HG03457 (cell line): Measurements from ENCODE around the gene DDX53.

Experiments used
- ATAC-seq: cut with Tn5 transposase; IDR thresholded peaks from one replicate; pipeline ENCODE4 v1.9.1; 2021; ENCODE audit warnings: moderate number of reproducible peaks; ENCODE audit not compliant: unreplicated experiment

DDX53 gene

GRCh38 chrX:23048806-23049573 is 49.2 kb downstream of the DDX53 start:
- ATAC-seq = no peak

DNA sequence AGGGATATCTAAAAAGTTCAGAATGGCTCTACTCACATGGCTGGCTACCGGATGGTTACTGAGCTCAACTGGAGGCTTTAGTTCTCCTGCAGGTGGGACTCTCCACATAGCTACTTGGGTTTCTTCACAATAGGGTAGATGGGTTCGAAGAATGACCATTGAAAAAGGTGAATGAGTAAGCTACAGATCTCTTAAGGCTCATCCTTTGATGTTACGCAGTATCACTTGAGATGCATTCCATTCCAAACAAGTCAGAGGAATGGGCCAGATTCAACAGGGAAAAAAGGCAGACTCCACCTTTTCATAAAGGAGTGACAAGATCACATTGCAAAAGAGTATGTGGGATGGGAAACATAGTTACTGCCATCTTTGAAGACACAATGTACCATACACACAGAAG is 52.6 kb downstream of the DDX53 start:
- no peak for ATAC-seq
